CD4-positive, alpha-beta T cell treated with Interleukin-4 for 4 hours (primary cell): ENCODE results near the gene LAMA3.

Experiments
- DNase-seq: peaks from one replicate; pipeline ENCODE4 v3.0.0-alpha.2; 2020

The LAMA3 gene

GRCh38 chr18:23880931-23881617 is 191.8 kb downstream of the LAMA3 start:
- DNase-seq = no peak

- DNase-seq = no peak
Measured at GRCh38 chr18:23881778-23882177, 192.5 kb downstream of the LAMA3 start.

- no peak for DNase-seq
Measured at GRCh38 chr18:23882616-23883276, 193.5 kb downstream of the LAMA3 start.

GRCh38 chr18:23883277-23883790 is 194.1 kb downstream of the LAMA3 start:
- no peak for DNase-seq

GRCh38 chr18:23884681-23885375 is 195.6 kb downstream of the LAMA3 start:
- DNase-seq = no peak

DNA sequence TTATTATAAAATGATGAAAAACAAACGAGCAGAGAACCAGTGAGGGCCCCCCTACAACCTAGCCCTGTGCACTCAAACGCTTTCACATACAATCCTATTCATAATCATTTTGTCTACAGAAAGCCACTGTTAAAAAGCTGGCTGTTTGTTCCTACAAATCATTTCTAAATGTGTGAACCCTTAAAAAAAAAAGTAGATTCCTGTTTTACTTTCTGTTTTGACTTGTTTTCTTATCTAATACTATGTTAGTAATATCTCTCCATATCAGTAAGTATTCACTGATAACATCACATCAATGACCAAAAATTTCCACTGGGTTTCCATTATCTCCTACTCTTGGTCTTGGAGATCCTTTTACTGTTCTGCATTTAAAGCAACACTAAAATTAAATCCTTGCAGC is 196.5 kb downstream of the LAMA3 start:
- DNase-seq = peak; percentile 50

DNA sequence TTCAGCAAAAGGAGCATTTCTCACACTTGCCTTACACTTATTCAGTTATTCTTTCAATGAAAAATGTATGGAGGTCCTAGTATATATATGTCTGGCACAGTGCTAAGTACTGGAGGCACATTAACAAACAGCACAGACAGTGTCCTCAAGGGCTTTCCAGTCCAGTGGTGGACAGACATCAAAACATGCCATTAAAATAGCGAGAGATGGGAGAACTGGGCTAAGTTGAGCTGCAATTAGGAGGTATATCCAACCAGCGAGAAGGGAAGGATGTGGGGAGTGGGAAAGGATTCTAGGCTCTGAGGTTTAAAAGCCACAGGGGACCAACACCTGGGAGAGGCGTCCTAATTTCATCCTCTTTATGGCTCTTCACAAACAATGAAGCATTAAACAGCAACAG is 197.8 kb downstream of the LAMA3 start:
- DNase-seq = no peak

DNA sequence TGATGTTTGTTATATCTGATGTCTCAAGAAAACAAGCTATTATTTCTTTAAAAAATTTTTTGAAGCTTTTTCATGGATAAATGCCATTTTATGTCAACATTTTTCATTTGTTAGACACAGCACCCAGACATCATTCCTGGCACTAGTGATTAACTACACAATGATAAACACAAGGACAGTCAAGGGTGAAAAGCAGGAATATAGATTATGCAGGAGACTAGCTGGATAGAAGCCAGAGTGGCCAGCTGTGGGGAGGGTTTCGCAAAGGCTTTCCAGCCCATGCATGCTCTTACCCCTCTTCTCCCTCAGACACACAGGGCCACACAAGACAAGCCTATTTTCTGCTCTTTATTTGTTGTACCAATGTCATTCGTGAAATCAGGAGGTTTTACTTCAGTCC is 198.2 kb downstream of the LAMA3 start:
- DNase-seq = no peak

- no peak for DNase-seq
Measured at GRCh38 chr18:23888881-23889280, 199.6 kb downstream of the LAMA3 start.

DNA sequence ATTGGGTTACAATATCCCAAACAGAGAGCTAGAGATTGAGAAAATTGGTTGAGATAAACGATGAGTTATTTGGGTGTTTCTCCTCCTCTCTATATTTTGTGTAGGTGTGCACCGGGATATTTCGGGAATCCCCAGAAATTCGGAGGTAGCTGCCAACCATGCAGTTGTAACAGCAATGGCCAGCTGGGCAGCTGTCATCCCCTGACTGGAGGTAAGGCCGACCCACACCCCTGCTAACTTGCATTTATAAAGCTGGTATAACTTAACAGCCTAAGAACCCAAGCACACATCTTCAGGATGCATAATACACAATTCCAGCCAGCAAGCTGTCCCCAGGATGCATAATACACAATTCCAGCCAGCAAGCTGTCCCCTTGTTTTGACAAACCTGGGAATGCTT is 200.7 kb downstream of the LAMA3 start:
- DNase-seq = no peak

GRCh38 chr18:23890589-23890988 is 201.3 kb downstream of the LAMA3 start:
- no peak for DNase-seq

GRCh38 chr18:23893653-23894052 is 204.4 kb downstream of the LAMA3 start:
- DNase-seq = no peak

DNA sequence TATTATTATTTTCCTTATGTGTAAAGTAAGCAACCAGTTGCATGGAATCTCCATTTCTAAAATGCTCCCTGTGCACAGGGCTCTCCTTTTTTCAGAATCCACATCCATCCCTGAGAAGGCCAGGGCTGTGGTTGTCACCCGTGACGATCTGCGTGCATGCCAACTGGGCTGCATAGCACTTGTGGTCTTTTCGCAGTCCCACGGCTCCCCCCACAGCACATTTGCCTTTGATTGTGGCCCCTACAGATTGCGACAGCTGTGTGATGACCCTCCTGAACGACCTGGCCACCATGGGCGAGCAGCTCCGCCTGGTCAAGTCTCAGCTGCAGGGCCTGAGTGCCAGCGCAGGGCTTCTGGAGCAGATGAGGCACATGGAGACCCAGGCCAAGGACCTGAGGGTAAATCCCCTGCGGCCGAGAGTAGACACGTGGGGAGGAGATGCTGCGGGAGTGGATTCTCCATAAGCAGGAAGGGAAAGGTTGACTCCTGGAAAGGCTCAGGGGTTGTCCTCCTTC is 205.5 kb downstream of the LAMA3 start:
- no peak for DNase-seq

- no peak for DNase-seq
Measured at GRCh38 chr18:23897291-23897690, 208.0 kb downstream of the LAMA3 start.

GRCh38 chr18:23897733-23898132 is 208.5 kb downstream of the LAMA3 start:
- DNase-seq = no peak

GRCh38 chr18:23900994-23901393 is 211.7 kb downstream of the LAMA3 start:
- DNase-seq = no peak

DNA sequence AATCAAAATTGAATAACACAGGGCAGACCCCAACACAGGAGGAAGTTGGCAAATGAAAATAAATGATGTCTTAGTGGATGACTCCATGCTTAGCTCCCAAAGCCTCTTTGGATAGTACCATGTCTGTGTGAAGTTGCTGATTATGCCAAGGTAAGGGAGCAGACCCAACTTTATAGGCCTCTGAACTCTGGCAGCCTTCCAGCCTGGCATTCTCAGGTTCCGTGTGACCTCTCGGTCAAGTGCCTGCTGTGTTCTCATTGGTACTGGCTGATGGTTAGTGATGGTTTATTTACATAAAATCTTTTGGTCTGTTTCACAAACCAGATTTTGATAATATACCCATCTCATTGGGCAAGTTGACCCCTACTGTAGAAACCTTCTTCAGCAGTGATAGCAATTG is 213.1 kb downstream of the LAMA3 start:
- no peak for DNase-seq

DNA sequence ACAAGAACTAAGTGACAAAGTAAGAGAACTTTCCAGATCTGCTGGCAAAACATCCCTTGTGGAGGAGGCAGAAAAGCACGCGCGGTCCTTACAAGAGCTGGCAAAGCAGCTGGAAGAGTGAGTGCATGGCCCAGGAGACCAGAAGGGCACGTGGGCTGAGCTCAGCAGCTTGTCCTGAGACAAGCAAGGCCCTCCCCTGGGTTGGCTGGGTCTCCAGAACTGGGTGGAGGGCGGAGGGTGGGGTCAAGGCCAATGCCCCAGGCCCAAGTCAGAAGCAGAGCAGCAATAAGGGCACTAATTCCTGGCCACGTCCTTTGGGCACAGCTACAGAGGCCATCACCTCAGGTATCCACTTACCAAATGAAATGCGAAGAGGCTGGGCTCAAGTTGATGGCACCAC is 214.7 kb downstream of the LAMA3 start:
- no peak for DNase-seq

- DNase-seq = no peak
Measured at GRCh38 chr18:23906658-23907057, 217.4 kb downstream of the LAMA3 start.

DNA sequence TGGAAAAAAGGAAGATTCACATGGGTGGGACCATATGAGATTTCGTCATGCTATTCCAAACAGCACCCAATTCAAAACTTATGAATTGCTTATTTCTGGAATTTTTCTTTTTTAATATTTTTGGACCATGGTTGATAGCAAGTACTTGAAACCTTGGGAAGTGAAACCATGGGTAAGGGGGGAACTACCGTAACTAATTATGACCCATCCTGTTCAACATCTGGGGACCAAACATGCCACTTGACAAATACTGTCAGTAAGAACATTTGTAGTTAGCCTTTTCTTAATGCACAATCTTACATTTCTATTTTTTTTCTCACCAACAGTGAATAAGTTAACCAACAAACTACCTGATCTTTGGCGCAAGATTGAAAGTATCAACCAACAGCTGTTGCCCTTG is 219.6 kb downstream of the LAMA3 start:
- no peak for DNase-seq

DNA sequence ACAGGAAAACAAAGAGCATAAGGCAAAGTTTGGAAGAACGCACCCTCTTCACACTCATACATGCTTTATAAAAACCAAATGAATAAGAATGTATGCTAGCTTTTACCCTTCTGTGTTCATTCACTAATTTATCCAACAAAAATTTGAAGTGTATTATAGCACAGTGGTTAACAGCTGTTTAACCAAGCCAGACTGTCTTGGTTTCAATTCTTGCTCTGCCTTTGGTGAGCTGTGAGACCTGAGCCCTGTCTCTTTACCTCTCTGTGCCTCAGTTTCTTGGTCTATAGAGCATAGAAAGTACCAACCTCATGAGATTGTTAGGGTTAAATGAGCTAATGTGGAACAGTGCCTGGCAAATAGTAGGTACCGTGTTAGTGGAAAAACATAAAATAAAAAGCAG is 220.8 kb downstream of the LAMA3 start:
- DNase-seq = no peak

DNA sequence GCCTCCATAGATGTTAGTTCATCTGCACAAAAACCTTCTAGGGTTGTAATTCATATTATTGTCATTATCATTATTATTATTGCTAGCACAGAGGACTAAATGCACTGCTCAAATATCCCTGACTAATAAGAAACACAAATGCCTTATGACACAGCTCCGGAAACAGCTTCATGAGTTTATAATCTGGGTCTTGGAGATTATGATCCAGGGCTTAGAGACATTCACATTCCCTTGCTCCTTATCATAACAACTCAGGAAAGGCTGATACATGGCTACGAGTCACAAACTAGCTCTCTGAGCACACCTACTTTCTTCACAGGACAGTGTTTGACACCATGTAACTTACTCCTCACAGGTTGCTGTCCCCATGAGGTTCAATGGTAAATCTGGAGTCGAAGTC is 223.1 kb downstream of the LAMA3 start:
- no peak for DNase-seq

DNA sequence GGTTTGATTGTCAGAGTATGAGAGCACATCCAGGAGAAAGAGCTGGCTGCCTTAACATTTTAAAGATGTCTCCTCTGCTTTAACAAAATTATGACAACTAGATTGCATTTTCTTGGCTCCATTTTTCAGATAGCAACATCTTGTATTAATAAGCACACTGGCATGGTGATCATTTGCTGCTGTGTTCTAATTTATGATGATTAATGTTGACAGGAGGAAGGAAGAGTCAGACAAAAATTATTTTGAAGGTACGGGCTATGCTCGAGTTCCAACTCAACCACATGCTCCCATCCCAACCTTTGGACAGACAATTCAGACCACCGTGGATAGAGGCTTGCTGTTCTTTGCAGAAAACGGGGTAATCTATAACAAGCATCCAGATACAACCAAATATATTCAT is 227.1 kb downstream of the LAMA3 start:
- no peak for DNase-seq
